ENCODE measurements around the gene NDUFB2. TPM values are rescaled to one million over a fixed set of nuclear protein-coding genes. Genes with fewer than 3 reads are reported as not detected.
"Not testable (repeated sequence)": the region's sequence is repeated elsewhere in the genome, so short reads cannot be mapped to it uniquely, and the experiment has no call there.

NDUFB2 gene
- total and polyA plus RNA-seq, 7 experiments from 2014 or later: 88.3 to 507 (median 94.9) TPM

- H3K27me3 Mint-ChIP-seq: peaks cover 5 to 49% (median 5%) of the 10 kb centered on the region in 5 donors
- intact Hi-C loops (cut with micrococcal nuclease): loop anchor here (5.0 kb wide), 2 partner anchors 37 to 352 kb away; partner anchors contain the start of genes MRPS33 (in 1 of the 2) and NDUFB2 (in 1 of the 2)
Measured at GRCh38 chr7:140659856-140660255, 36.7 kb upstream of the NDUFB2 start.

GRCh38 chr7:140661124-140661523 is 35.4 kb upstream of the NDUFB2 start:
- intact Hi-C loops (cut with micrococcal nuclease): loop anchor here in 1 of 2 donors (5.0 kb wide), 1 partner anchor 36 kb away; the partner anchor contains the start of gene NDUFB2
- ChIA-PET CTCF (no interaction called here), POLR2A (no interaction called here)
- Mint-ChIP-seq H3K27ac (no peak overlapping the region), H3K4me1 (peaks cover 0 to 12% (median 11%) of the 10 kb centered on the region in 7 donors), H3K9me3 (peaks cover 0 to 9% (median 0%) of the 10 kb centered on the region in 11 donors), H3K27me3 (peaks cover under 1 to 58% (median 5%) of the 10 kb centered on the region in 5 donors), H3K4me3 (no peak overlapping the region), H3K36me3 (peaks cover 0 to 13% (median 0%) of the 10 kb centered on the region in 5 donors)
- H3K4me3 ChIP-seq (ENCODE audit: low read length): no peak overlapping the region
- no peak overlapping the region for H3K27ac ChIP-seq (ENCODE audit: low read depth, low read length)
- H3K9me3 ChIP-seq (ENCODE audit: control insufficient read depth in 2 of 3, low read length in 3 of 3): no peaks in the 10 kb centered on the region
- peaks cover 0 to 6% of the 10 kb centered on the region in 2 donors for H3K4me1 ChIP-seq (ENCODE audit: control insufficient read depth in 2 of 2, insufficient read depth in 2 of 2, low read length in 2 of 2)
- no peak for DNase-seq
- H3K27me3 ChIP-seq (ENCODE audit: control insufficient read depth in 2 of 2, insufficient read depth in 2 of 2, low read length in 2 of 2): no peaks in the 10 kb centered on the region
- no peak for ATAC-seq
- no peaks in the 10 kb centered on the region for H3K36me3 ChIP-seq (ENCODE audit: control insufficient read depth in 2 of 3, insufficient read depth in 3 of 3, low read length in 3 of 3)

More at GRCh38 chr7:140659856-140660255, 36.7 kb upstream of the NDUFB2 start:
- Mint-ChIP-seq H3K27ac (no peak overlapping the region), H3K9me3 (peaks cover 0 to 9% (median 0%) of the 10 kb centered on the region in 11 donors), H3K36me3 (peaks cover 0 to 11% (median 0%) of the 10 kb centered on the region in 5 donors), H3K4me1 (peaks cover 0 to 21% (median 17%) of the 10 kb centered on the region in 7 donors), H3K4me3 (no peak overlapping the region)
- no peaks in the 10 kb centered on the region for H3K36me3 ChIP-seq (ENCODE audit: control insufficient read depth in 2 of 3, insufficient read depth in 3 of 3, low read length in 3 of 3)
- DNase-seq (no peak), ATAC-seq (no peak)
- no peaks in the 10 kb centered on the region for H3K9me3 ChIP-seq (ENCODE audit: control insufficient read depth in 2 of 3, low read length in 3 of 3)
- H3K27ac ChIP-seq (ENCODE audit: low read depth, low read length): no peak overlapping the region
- H3K4me1 ChIP-seq (ENCODE audit: control insufficient read depth in 2 of 2, insufficient read depth in 2 of 2, low read length in 2 of 2): peaks cover 0 to 9% of the 10 kb centered on the region in 2 donors
- no peak overlapping the region for H3K4me3 ChIP-seq (ENCODE audit: low read length)
- CTCF ChIA-PET: interaction anchor here (1.0 kb wide), 1 partner anchor 10 kb away, joined by 3 read pairs; no protein-coding TSS in a partner anchor
- no peaks in the 10 kb centered on the region for H3K27me3 ChIP-seq (ENCODE audit: control insufficient read depth in 2 of 2, insufficient read depth in 2 of 2, low read length in 2 of 2)
- POLR2A ChIA-PET: interaction anchor here (1.2 kb wide), 1 partner anchor 14 kb away, joined by 5 read pairs; no protein-coding TSS in a partner anchor

- POLR2A ChIA-PET; H3K36me3 ChIP-seq (ENCODE audit: control insufficient read depth in 2 of 3, insufficient read depth in 3 of 3, low read length in 3 of 3); H3K9me3 Mint-ChIP-seq; CTCF ChIA-PET; H3K4me1 Mint-ChIP-seq; DNase-seq; H3K27me3 ChIP-seq (ENCODE audit: control insufficient read depth in 2 of 2, insufficient read depth in 2 of 2, low read length in 2 of 2); H3K27ac Mint-ChIP-seq; H3K4me3 ChIP-seq (ENCODE audit: low read length); ATAC-seq; H3K4me1 ChIP-seq (ENCODE audit: control insufficient read depth in 2 of 2, insufficient read depth in 2 of 2, low read length in 2 of 2); H3K4me3 Mint-ChIP-seq; H3K9me3 ChIP-seq (ENCODE audit: control insufficient read depth in 2 of 3, low read length in 3 of 3); H3K36me3 Mint-ChIP-seq; H3K27ac ChIP-seq (ENCODE audit: low read depth, low read length): not testable (repeated sequence)
- intact Hi-C loops (cut with micrococcal nuclease): loop anchor here in 1 of 2 donors (5.0 kb wide), 1 partner anchor 34 kb away; the partner anchor contains the start of gene NDUFB2
- H3K27me3 Mint-ChIP-seq: peaks cover 0 to 50% (median 3%) of the 10 kb centered on the region in 5 donors
Measured at GRCh38 chr7:140662938-140663337, 33.6 kb upstream of the NDUFB2 start.

GRCh38 chr7:140667476-140667875 is 29.0 kb upstream of the NDUFB2 start:
- H3K4me1 Mint-ChIP-seq: peaks cover 0 to 7% (median 4%) of the 10 kb centered on the region in 7 donors
- H3K36me3 Mint-ChIP-seq: peaks cover 0 to 8% (median 0%) of the 10 kb centered on the region in 5 donors
- Histone ChIP-seq H3K4me1 (ENCODE audit: control insufficient read depth in 2 of 2, insufficient read depth in 2 of 2, low read length in 2 of 2) (peaks cover 0 to 3% of the 10 kb centered on the region in 2 donors), H3K27ac (ENCODE audit: low read depth, low read length) (no peak overlapping the region), H3K27me3 (ENCODE audit: control insufficient read depth in 2 of 2, insufficient read depth in 2 of 2, low read length in 2 of 2) (no peaks in the 10 kb centered on the region), H3K9me3 (ENCODE audit: control insufficient read depth in 2 of 3, low read length in 3 of 3) (no peaks in the 10 kb centered on the region), H3K36me3 (ENCODE audit: control insufficient read depth in 2 of 3, insufficient read depth in 3 of 3, low read length in 3 of 3) (no peaks in the 10 kb centered on the region), H3K4me3 (ENCODE audit: low read length) (no peak overlapping the region)
- intact Hi-C loops (cut with micrococcal nuclease): no loop called here
- no peak overlapping the region for H3K4me3 Mint-ChIP-seq
- no peak overlapping the region for H3K27ac Mint-ChIP-seq
- ChIA-PET CTCF (no interaction called here), POLR2A (no interaction called here)
- H3K9me3 Mint-ChIP-seq: peaks cover 0 to 9% (median 0%) of the 10 kb centered on the region in 11 donors
- H3K27me3 Mint-ChIP-seq: peaks cover 0 to 47% (median 0%) of the 10 kb centered on the region in 5 donors
- ATAC-seq: no peak
- DNase-seq: no peak

GRCh38 chr7:140668641-140669040 is 27.9 kb upstream of the NDUFB2 start:
- Mint-ChIP-seq H3K4me3 (no peak overlapping the region), H3K27me3 (peaks cover 0 to 39% (median 0%) of the 10 kb centered on the region in 5 donors), H3K9me3 (peaks cover 0 to 3% (median 0%) of the 10 kb centered on the region in 11 donors), H3K4me1 (peaks cover 0 to 10% (median 7%) of the 10 kb centered on the region in 7 donors), H3K36me3 (peaks cover 0 to 8% (median 0%) of the 10 kb centered on the region in 5 donors), H3K27ac (no peak overlapping the region)
- Histone ChIP-seq H3K4me1 (ENCODE audit: control insufficient read depth in 2 of 2, insufficient read depth in 2 of 2, low read length in 2 of 2) (peaks cover 1 to 3% of the 10 kb centered on the region in 2 donors), H3K36me3 (ENCODE audit: control insufficient read depth in 2 of 3, insufficient read depth in 3 of 3, low read length in 3 of 3) (no peaks in the 10 kb centered on the region), H3K4me3 (ENCODE audit: low read length) (no peak overlapping the region), H3K27ac (ENCODE audit: low read depth, low read length) (no peak overlapping the region), H3K27me3 (ENCODE audit: control insufficient read depth in 2 of 2, insufficient read depth in 2 of 2, low read length in 2 of 2) (no peaks in the 10 kb centered on the region), H3K9me3 (ENCODE audit: control insufficient read depth in 2 of 3, low read length in 3 of 3) (no peaks in the 10 kb centered on the region)
- ChIA-PET CTCF (no interaction called here), POLR2A (no interaction called here)
- DNase-seq: no peak
- intact Hi-C loops (cut with micrococcal nuclease): no loop called here
- ATAC-seq: no peak

GRCh38 chr7:140669352-140669751 is 27.2 kb upstream of the NDUFB2 start:
- Histone ChIP-seq H3K36me3 (ENCODE audit: control insufficient read depth in 2 of 3, insufficient read depth in 3 of 3, low read length in 3 of 3) (no peaks in the 10 kb centered on the region), H3K27me3 (ENCODE audit: control insufficient read depth in 2 of 2, insufficient read depth in 2 of 2, low read length in 2 of 2) (no peaks in the 10 kb centered on the region), H3K4me3 (ENCODE audit: low read length) (no peak overlapping the region), H3K9me3 (ENCODE audit: control insufficient read depth in 2 of 3, low read length in 3 of 3) (no peaks in the 10 kb centered on the region), H3K27ac (ENCODE audit: low read depth, low read length) (no peak overlapping the region), H3K4me1 (ENCODE audit: control insufficient read depth in 2 of 2, insufficient read depth in 2 of 2, low read length in 2 of 2) (peaks cover 8 to 9% of the 10 kb centered on the region in 2 donors)
- intact Hi-C loops (cut with micrococcal nuclease): no loop called here
- H3K4me3 Mint-ChIP-seq: no peak overlapping the region
- H3K27me3 Mint-ChIP-seq: peaks cover 0 to 34% (median 0%) of the 10 kb centered on the region in 5 donors
- no peak overlapping the region for H3K27ac Mint-ChIP-seq
- ChIA-PET CTCF (interaction anchor here (0.7 kb wide), 1 partner anchor 9 kb away, joined by 3 read pairs; no protein-coding TSS in a partner anchor), POLR2A (interaction anchor here (0.6 kb wide), 1 partner anchor 145 kb away, joined by 3 read pairs; no protein-coding TSS in a partner anchor)
- ATAC-seq: no peak
- peaks cover 0 to 7% (median 0%) of the 10 kb centered on the region in 5 donors for H3K36me3 Mint-ChIP-seq
- H3K4me1 Mint-ChIP-seq: peaks cover 4 to 16% (median 14%) of the 10 kb centered on the region in 7 donors
- DNase-seq: no peak
- H3K9me3 Mint-ChIP-seq: peaks cover 0 to under 1% (median 0%) of the 10 kb centered on the region in 11 donors
